ENCODE measurements around the gene DOCK2.

Gene DOCK2

GRCh38 chr5:169910393-169910792 is 273.3 kb downstream of the DOCK2 start:
- TF ChIP-seq CTCF (IDR thresholded peaks at IDR 0.05; ENCODE audit: low read depth, low read length) = no peak
- no peak overlapping the region for H3K4me3 ChIP-seq (ENCODE audit: low read depth, low read length)

- no peak overlapping the region for H3K4me3 ChIP-seq (ENCODE audit: low read depth, low read length)
- TF ChIP-seq CTCF (IDR thresholded peaks at IDR 0.05; ENCODE audit: low read depth, low read length) = no peak
Measured at GRCh38 chr5:169911448-169912212, 274.6 kb downstream of the DOCK2 start.

- TF ChIP-seq CTCF (IDR thresholded peaks at IDR 0.05; ENCODE audit: low read depth, low read length) = no peak
- H3K4me3 ChIP-seq (ENCODE audit: low read depth, low read length) = no peak overlapping the region
Measured at GRCh38 chr5:169913479-169913878, 276.4 kb downstream of the DOCK2 start.

GRCh38 chr5:169914766-169915165 is 277.7 kb downstream of the DOCK2 start:
- TF ChIP-seq CTCF (IDR thresholded peaks at IDR 0.05; ENCODE audit: low read depth, low read length) = no peak
- no peak overlapping the region for H3K4me3 ChIP-seq (ENCODE audit: low read depth, low read length)

- no peak for TF ChIP-seq CTCF (IDR thresholded peaks at IDR 0.05; ENCODE audit: low read depth, low read length)
- H3K4me3 ChIP-seq (ENCODE audit: low read depth, low read length) = no peak overlapping the region
Measured at GRCh38 chr5:169917500-169917899, 280.4 kb downstream of the DOCK2 start.

GRCh38 chr5:169918228-169918627 is 281.2 kb downstream of the DOCK2 start:
- no peak for TF ChIP-seq CTCF (IDR thresholded peaks at IDR 0.05; ENCODE audit: low read depth, low read length)
- H3K4me3 ChIP-seq (ENCODE audit: low read depth, low read length) = no peak overlapping the region

GRCh38 chr5:169920474-169920873 is 283.4 kb downstream of the DOCK2 start:
- no peak for TF ChIP-seq CTCF (IDR thresholded peaks at IDR 0.05; ENCODE audit: low read depth, low read length)
- no peak overlapping the region for H3K4me3 ChIP-seq (ENCODE audit: low read depth, low read length)
